ENCODE measurements around the gene JSRP1.

The JSRP1 gene, protein sequence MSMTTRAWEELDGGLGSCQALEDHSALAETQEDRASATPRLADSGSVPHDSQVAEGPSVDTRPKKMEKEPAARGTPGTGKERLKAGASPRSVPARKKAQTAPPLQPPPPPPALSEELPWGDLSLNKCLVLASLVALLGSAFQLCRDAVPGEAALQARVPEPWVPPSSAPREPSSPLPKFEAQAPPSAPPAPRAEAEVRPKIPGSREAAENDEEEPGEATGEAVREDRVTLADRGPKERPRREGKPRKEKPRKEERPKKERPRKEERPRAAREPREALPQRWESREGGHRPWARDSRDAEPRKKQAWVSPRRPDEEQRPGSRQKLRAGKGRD

DNA sequence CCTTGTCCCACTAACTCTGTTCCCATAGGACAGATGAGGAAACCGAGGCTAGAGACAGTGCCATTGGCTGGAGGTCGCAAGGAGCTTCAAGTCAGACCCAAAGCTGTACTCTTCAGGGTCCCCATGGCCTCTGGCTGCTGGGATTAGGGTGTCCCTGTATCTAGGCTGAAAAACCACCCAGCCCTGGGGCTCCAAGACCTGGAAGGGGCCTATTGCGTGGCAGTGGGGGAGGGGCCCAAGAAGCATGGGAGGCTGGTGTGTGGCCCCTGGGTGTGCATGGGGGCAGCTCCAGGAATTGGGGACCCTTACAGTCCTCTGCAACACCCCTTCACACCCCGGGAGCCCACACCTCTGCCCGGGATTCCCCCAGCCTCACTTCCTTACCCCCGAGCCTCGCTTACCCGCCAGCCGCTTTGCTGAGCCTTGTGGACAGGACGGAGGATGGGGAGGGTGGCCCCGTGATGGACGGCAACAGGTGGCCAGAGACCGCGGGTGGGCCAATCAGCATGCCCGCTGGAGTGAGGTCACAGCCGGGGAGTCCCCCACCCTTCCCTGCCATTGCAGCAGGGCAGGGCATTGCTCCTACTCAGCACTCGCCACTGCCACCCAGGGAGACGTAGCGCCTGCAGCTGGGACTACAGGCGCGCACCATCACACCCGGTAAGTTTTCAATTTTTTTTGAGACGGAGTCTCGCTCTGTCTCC is at the start of gene JSRP1:
Gene JSRP1, minus strand, starts transcription at position 436 of the 704 bp plus-strand sequence. CDS start 1,103 bp downstream, outside the sequence.
- H3K4me2 ChIP-seq (ENCODE audit: low read length): peak within 1 kb of the TSS; percentile 57

DNA sequence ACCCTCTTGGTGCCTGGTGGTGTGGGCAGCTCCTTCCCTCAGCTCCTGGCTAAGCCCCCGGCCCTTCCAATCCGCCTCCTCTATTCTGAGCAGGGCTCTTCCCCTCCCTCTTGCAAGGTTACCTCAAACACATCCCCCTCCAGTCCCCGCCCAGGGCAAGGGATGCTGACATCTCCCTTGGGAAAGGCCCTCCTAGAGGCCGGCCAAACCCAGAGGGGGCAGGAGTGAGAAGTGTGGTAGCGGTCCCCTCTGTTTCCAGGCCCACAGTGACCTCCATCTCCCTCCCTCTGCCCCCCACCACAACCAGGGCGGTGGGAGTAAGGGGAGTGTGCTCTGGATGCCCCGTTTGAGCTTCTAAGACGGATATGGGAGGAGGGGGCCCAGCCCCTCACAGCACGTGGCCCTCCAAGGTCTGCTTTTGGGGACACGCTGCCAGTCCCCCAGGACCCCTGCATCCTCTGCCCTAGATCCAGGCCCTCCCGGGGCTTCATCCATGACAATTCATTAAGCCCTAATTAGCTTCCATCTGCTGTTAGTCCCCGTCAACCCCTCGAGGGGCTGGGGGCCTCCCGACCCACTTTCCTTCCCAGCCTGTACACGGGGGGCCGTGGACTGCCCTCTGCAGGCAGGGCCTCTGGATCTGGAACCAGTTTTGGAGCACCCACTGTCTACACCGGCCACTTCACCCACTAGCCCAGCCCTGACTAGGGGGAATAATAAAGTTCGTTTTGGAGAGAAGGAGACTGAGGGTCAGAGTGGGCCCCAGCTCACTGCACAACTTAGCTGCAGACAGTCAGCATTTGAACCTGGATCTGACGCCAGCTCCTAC is 49.4 kb upstream of the JSRP1 start:
- Histone ChIP-seq H3K9ac (ENCODE audit: low read length) (no peak overlapping the region), H3K9me2 (ENCODE audit: low read depth, low read length) (no peaks in the 10 kb centered on the region), H3K79me2 (ENCODE audit: insufficient read depth, low read length) (no peaks in the 10 kb centered on the region), H3K9me3 (ENCODE audit: low read length) (no peaks in the 10 kb centered on the region), H3F3A (ENCODE audit: insufficient read depth, low read length) (no peaks in the 10 kb centered on the region), H3K4me2 (ENCODE audit: low read length) (no peak overlapping the region), H3K4me3 (ENCODE audit: low read depth, low read length, poor library complexity, severe bottlenecking) (no peak overlapping the region), H3K27me3 (ENCODE audit: insufficient read depth, low read length) (peaks cover 14% of the 10 kb centered on the region; the same call in 1 of the 2 replicates), H3K36me3 (ENCODE audit: insufficient read depth, low read length) (no peaks in the 10 kb centered on the region), H4K20me1 (ENCODE audit: insufficient read depth, low read length) (no peaks in the 10 kb centered on the region), H3K4me1 (ENCODE audit: insufficient read depth, low read length, severe bottlenecking) (peaks cover 8% of the 10 kb centered on the region), H2AFZ (ENCODE audit: low read length) (no peak overlapping the region), H3K27ac (ENCODE audit: low read depth, low read length, poor library complexity, severe bottlenecking) (no peak overlapping the region)
- TF ChIP-seq, protein P1, sequence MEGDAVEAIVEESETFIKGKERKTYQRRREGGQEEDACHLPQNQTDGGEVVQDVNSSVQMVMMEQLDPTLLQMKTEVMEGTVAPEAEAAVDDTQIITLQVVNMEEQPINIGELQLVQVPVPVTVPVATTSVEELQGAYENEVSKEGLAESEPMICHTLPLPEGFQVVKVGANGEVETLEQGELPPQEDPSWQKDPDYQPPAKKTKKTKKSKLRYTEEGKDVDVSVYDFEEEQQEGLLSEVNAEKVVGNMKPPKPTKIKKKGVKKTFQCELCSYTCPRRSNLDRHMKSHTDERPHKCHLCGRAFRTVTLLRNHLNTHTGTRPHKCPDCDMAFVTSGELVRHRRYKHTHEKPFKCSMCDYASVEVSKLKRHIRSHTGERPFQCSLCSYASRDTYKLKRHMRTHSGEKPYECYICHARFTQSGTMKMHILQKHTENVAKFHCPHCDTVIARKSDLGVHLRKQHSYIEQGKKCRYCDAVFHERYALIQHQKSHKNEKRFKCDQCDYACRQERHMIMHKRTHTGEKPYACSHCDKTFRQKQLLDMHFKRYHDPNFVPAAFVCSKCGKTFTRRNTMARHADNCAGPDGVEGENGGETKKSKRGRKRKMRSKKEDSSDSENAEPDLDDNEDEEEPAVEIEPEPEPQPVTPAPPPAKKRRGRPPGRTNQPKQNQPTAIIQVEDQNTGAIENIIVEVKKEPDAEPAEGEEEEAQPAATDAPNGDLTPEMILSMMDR (IDR thresholded peaks at IDR 0.05; ENCODE audit: low read length): no peak
- TF ChIP-seq EZH2 (IDR thresholded peaks at IDR 0.05; ENCODE audit: borderline replicate concordance, low read length): no peak

More for the DNA sequence above, at the start of gene JSRP1:
- peak within 1 kb of the TSS; percentile 45 for H3K4me3 ChIP-seq (ENCODE audit: low read depth, low read length, poor library complexity, severe bottlenecking)
- no peaks in the 10 kb centered on the region for H3K9me3 ChIP-seq (ENCODE audit: low read length)
- H3K9ac ChIP-seq (ENCODE audit: low read length): peak within 1 kb of the TSS; percentile 27; the same call in 1 of the 2 replicates
- no peak for TF ChIP-seq EZH2 (IDR thresholded peaks at IDR 0.05; ENCODE audit: borderline replicate concordance, low read length)
- TF ChIP-seq, protein P1 (IDR thresholded peaks at IDR 0.05; ENCODE audit: low read length): no peak
- no peak within 1 kb of the TSS for H2AFZ ChIP-seq (ENCODE audit: low read length)
- no peaks in the 10 kb centered on the region for H3K27me3 ChIP-seq (ENCODE audit: insufficient read depth, low read length)
- no peaks in the 10 kb centered on the region for H3K9me2 ChIP-seq (ENCODE audit: low read depth, low read length)
- peaks cover 30% of the 10 kb centered on the region for H3K4me1 ChIP-seq (ENCODE audit: insufficient read depth, low read length, severe bottlenecking)
- no peaks in the 10 kb centered on the region for H3K79me2 ChIP-seq (ENCODE audit: insufficient read depth, low read length)
- peak within 1 kb of the TSS; percentile 93 for H3K27ac ChIP-seq (ENCODE audit: low read depth, low read length, poor library complexity, severe bottlenecking)
- H4K20me1 ChIP-seq (ENCODE audit: insufficient read depth, low read length): no peaks in the 10 kb centered on the region
- H3F3A ChIP-seq (ENCODE audit: insufficient read depth, low read length): no peaks in the 10 kb centered on the region
- no peaks in the 10 kb centered on the region; the same call in 1 of the 2 replicates for H3K36me3 ChIP-seq (ENCODE audit: insufficient read depth, low read length)

DNA sequence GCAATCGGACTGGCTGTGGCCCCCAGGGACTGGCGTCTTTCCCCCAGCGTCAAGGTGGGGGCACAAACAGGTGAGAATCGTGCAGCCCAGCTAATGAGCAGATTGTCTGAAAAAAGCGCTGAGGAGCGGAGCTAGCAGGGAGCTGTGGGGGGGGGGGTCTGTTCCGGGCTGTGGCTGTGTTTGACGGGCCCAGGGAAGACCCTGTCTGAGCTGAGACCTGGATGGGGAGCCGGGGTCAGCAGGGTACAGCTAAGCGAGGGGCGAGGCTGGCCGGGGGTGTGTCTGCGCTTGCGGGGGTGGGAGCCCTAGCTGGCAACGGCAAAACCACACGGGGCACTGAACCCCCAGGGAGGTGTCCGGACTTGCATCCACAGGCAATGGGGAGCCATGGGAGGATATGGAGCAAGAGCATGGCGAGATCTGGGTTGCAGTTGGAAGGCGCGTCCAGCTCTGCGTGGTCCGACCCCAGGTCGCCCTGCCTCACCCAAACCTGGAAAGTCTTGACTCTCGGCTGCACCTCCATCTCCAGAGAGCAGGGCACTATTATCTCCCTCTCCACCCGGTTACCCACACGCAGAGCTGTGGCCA is 47.1 kb upstream of the JSRP1 start:
- Histone ChIP-seq H3F3A (ENCODE audit: insufficient read depth, low read length) (no peaks in the 10 kb centered on the region), H3K27me3 (ENCODE audit: insufficient read depth, low read length) (peaks cover 9% of the 10 kb centered on the region; the same call in 1 of the 2 replicates)

More for the DNA sequence above, 47.1 kb upstream of the JSRP1 start:
- no peak for TF ChIP-seq EZH2 (IDR thresholded peaks at IDR 0.05; ENCODE audit: borderline replicate concordance, low read length)
- TF ChIP-seq, protein P1 (IDR thresholded peaks at IDR 0.05; ENCODE audit: low read length): no peak
- H3K36me3 ChIP-seq (ENCODE audit: insufficient read depth, low read length): no peaks in the 10 kb centered on the region
- no peaks in the 10 kb centered on the region for H4K20me1 ChIP-seq (ENCODE audit: insufficient read depth, low read length)
- H3K4me1 ChIP-seq (ENCODE audit: insufficient read depth, low read length, severe bottlenecking): peaks cover 8% of the 10 kb centered on the region
- H3K9me3 ChIP-seq (ENCODE audit: low read length): no peaks in the 10 kb centered on the region
- no peak overlapping the region for H3K9ac ChIP-seq (ENCODE audit: low read length)
- no peak overlapping the region for H2AFZ ChIP-seq (ENCODE audit: low read length)
- no peak overlapping the region for H3K4me2 ChIP-seq (ENCODE audit: low read length)
- H3K27ac ChIP-seq (ENCODE audit: low read depth, low read length, poor library complexity, severe bottlenecking): no peak overlapping the region
- no peak overlapping the region for H3K4me3 ChIP-seq (ENCODE audit: low read depth, low read length, poor library complexity, severe bottlenecking)
- H3K79me2 ChIP-seq (ENCODE audit: insufficient read depth, low read length): no peaks in the 10 kb centered on the region
- no peaks in the 10 kb centered on the region for H3K9me2 ChIP-seq (ENCODE audit: low read depth, low read length)

Measured in OCI-LY1 (cell line).